Activated CD4-positive, alpha-beta memory T cell treated with anti-CD3 and anti-CD28 coated beads, Interleukin-2, amount 10 ng/mL, durations not matched to agents 7 days and 5 days (primary cell): ENCODE results near the gene SNX24. TPM values are rescaled to one million over a fixed set of nuclear protein-coding genes. Genes with fewer than 3 reads are reported as not detected.
"Not testable (repeated sequence)": the region's sequence is repeated elsewhere in the genome, so short reads cannot be mapped to it uniquely, and the experiment has no call there.

Source experiments
- CTCF ChIA-PET: fragments of 350-600 bp; sonication (Branson Sonifier 250); formaldehyde crosslinking; loops from one replicate; lab custom pipeline; 2021; ENCODE audit warnings: antibody characterized with exemption, inconsistent platforms; lab: Charles Lee
- POLR2A ChIA-PET: fragments of 350-600 bp; sonication (Branson Sonifier 250); formaldehyde crosslinking; loops from one replicate; lab custom pipeline; 2021; ENCODE audit warnings: antibody characterized with exemption; lab: Charles Lee
- DNase-seq: peaks from one replicate; pipeline ENCODE4 v3.0.0-alpha.2; 2020
- H3K27ac Mint-ChIP-seq: one replicate; pipeline ENCODE4 v1.8.0; 2021; ENCODE audit warnings: mild to moderate bottlenecking, mixed read lengths
- H3K27me3 Mint-ChIP-seq: one replicate; pipeline ENCODE4 v1.8.0; 2021; ENCODE audit warnings: mixed read lengths
- H3K36me3 Mint-ChIP-seq: one replicate; pipeline ENCODE4 v1.8.0; 2021; ENCODE audit warnings: low read depth, mixed read lengths
- H3K4me1 Mint-ChIP-seq: one replicate; pipeline ENCODE4 v1.8.0; 2021; ENCODE audit warnings: mixed read lengths
- H3K4me3 Mint-ChIP-seq: one replicate; pipeline ENCODE4 v1.8.0; 2021; ENCODE audit warnings: mild to moderate bottlenecking, mixed read lengths
- H3K9me3 Mint-ChIP-seq: one replicate; pipeline ENCODE4 v1.8.0; 2021; ENCODE audit warnings: mixed read lengths
- total RNA-seq, 2 experiments: library from RNA; stranded (reverse); gene quantifications; one replicate each; pipeline ENCODE4 v1.2.3, GENCODE V29; 2021

Gene SNX24
- total RNA-seq, 2 experiments from 2014 or later: 8.8 to 9.2 TPM

DNA sequence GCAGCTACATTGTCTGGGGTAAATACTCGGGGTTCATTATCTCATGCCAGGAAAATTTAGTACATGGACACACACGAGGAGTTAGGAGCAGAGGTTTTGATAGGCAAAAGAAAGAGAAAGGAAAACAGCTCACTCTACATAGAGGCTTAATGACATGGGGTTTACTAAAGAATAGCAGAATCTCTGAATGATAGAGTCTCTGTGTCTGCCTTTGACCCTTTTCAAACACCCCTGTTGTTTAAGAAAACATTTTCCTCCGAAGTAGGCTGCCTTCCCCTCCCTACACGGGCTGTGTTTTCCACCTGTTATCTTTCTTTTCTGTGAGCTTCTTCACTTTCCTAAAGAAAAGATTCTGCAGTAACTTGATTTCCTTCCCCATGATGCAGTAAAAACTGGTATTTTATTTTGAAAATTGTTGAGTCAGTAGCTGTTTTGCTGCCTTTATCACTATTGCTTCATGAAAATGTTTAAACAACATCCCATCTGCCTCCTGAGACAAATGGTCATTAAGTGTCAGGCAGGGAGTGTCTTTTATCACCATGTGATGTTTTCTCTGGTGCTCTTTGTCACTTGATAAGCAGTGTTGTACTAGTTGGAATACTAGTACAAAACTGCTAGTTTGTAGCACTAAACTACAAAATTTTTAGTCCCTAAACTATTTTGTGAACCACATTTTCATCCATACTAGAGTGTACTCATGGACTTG lies 114.5 kb downstream of the SNX24 start:
- Mint-ChIP-seq H3K4me3 (no peak overlapping the region), H3K9me3 (no peaks in the 10 kb centered on the region), H3K4me1 (no peaks in the 10 kb centered on the region), H3K27me3 (no peaks in the 10 kb centered on the region), H3K27ac (no peak overlapping the region), H3K36me3 (peaks cover 3% of the 10 kb centered on the region)
- ChIA-PET POLR2A (no interaction called here), CTCF (no interaction called here)
- no peak for DNase-seq

GRCh38 chr5:122963305-122963704 lies 117.9 kb downstream of the SNX24 start:
- no peaks in the 10 kb centered on the region for H3K4me1 Mint-ChIP-seq
- H3K36me3 Mint-ChIP-seq: no peaks in the 10 kb centered on the region
- no peak overlapping the region for H3K4me3 Mint-ChIP-seq
- no peak overlapping the region for H3K27ac Mint-ChIP-seq
- CTCF ChIA-PET: no interaction called here
- H3K27me3 Mint-ChIP-seq: no peaks in the 10 kb centered on the region
- H3K9me3 Mint-ChIP-seq: no peaks in the 10 kb centered on the region
- POLR2A ChIA-PET: no interaction called here
- DNase-seq: no peak

GRCh38 chr5:122965111-122965510 lies 119.7 kb downstream of the SNX24 start:
- H3K4me3 Mint-ChIP-seq: no peak overlapping the region
- no peaks in the 10 kb centered on the region for H3K36me3 Mint-ChIP-seq

GRCh38 chr5:122967085-122967484 lies 121.7 kb downstream of the SNX24 start:
- no peaks in the 10 kb centered on the region for H3K4me1 Mint-ChIP-seq
- ChIA-PET CTCF (no interaction called here), POLR2A (no interaction called here)
- no peak for DNase-seq
- H3K4me3 Mint-ChIP-seq: no peak overlapping the region
- no peaks in the 10 kb centered on the region for H3K27me3 Mint-ChIP-seq
- no peak overlapping the region for H3K27ac Mint-ChIP-seq
- H3K36me3 Mint-ChIP-seq: no peaks in the 10 kb centered on the region
- H3K9me3 Mint-ChIP-seq: no peaks in the 10 kb centered on the region

More at GRCh38 chr5:122965111-122965510, 119.7 kb downstream of the SNX24 start:
- ChIA-PET POLR2A (no interaction called here), CTCF (no interaction called here)
- Mint-ChIP-seq H3K9me3 (no peaks in the 10 kb centered on the region), H3K4me1 (no peaks in the 10 kb centered on the region), H3K27ac (no peak overlapping the region), H3K27me3 (no peaks in the 10 kb centered on the region)
- DNase-seq: no peak

- no peaks in the 10 kb centered on the region for H3K36me3 Mint-ChIP-seq
- POLR2A ChIA-PET: no interaction called here
- no peaks in the 10 kb centered on the region for H3K27me3 Mint-ChIP-seq
- DNase-seq: no peak
- H3K27ac Mint-ChIP-seq: no peak overlapping the region
- H3K4me3 Mint-ChIP-seq: no peak overlapping the region
- H3K4me1 Mint-ChIP-seq: no peaks in the 10 kb centered on the region
- CTCF ChIA-PET: no interaction called here
- H3K9me3 Mint-ChIP-seq: no peaks in the 10 kb centered on the region
Measured at GRCh38 chr5:122967625-122968024, 122.2 kb downstream of the SNX24 start.

DNA sequence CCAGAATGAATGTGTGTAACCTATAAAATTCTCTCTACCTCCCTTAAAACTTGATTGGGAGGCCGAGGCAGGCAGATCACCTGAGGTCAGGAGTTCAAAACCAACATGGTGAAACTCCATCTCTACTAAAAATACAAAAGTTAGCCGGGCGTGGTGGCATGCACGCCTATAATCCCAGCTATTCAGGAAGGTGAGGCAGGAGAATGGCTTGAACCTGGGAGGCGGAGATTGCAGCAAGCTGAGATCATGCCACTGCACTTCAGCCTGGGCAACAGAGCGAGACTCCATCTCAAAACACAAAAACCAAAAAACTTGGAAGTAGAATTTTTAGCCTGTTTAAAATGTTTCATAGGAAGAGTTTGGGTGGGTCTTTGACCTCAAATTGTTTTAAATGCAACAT lies 122.6 kb downstream of the SNX24 start:
- DNase-seq, H3K4me3 Mint-ChIP-seq, H3K27ac Mint-ChIP-seq, H3K9me3 Mint-ChIP-seq, H3K27me3 Mint-ChIP-seq, CTCF ChIA-PET, POLR2A ChIA-PET, H3K4me1 Mint-ChIP-seq, H3K36me3 Mint-ChIP-seq: not testable (repeated sequence)

GRCh38 chr5:122971333-122971732 lies 125.9 kb downstream of the SNX24 start:
- Mint-ChIP-seq H3K4me3 (no peak overlapping the region), H3K27ac (no peak overlapping the region), H3K4me1 (no peaks in the 10 kb centered on the region), H3K27me3 (no peaks in the 10 kb centered on the region), H3K9me3 (no peaks in the 10 kb centered on the region), H3K36me3 (no peaks in the 10 kb centered on the region)
- no peak for DNase-seq
- POLR2A ChIA-PET: no interaction called here
- CTCF ChIA-PET: no interaction called here

DNA sequence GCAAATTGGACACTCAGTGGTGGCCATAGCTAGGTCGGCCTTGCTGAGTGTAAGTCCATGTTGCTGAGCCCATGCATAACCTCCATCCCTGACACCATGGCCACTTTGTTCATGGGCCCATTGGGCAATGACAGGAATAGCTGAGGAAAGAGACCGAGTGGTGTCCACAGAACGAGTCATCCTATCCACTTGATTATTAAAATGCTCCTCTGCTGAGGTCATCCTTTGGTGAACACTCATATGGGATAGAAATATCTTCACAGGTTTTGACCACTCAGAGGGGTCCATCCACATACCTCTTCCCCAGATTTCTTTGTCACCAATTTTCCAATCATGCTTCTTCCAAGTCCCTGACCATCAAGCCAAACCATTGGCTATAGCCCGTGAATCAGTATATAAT lies 127.5 kb downstream of the SNX24 start:
- no peaks in the 10 kb centered on the region for H3K9me3 Mint-ChIP-seq

DNA sequence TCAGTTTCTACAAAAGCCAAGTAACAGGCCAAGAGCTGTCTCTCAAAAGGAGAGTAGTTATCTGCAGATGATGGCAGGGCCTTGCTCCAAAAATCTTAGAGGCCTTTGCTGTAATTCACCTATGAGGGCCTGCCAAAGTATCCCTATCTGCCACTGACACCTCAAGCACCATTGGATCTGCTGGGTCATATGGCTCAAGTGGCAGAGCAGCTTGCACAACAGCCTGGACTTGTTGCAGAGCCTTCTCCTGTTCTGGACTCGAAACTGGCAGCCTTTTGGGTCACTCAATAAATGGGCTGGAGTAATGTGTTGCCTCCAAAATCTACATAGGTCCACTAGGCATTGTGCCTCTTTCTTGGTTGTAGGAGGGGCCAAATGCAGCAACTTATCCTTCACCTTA lies 128.3 kb downstream of the SNX24 start:
- POLR2A ChIA-PET, H3K27me3 Mint-ChIP-seq, H3K4me1 Mint-ChIP-seq: not testable (repeated sequence)

More for the DNA sequence above, 127.5 kb downstream of the SNX24 start:
- H3K36me3 Mint-ChIP-seq: no peaks in the 10 kb centered on the region
- no peak overlapping the region for H3K4me3 Mint-ChIP-seq
- no peaks in the 10 kb centered on the region for H3K4me1 Mint-ChIP-seq
- CTCF ChIA-PET: no interaction called here
- H3K27ac Mint-ChIP-seq: no peak overlapping the region
- POLR2A ChIA-PET: interaction anchor here (1.0 kb wide), 1 partner anchor 22 kb away, joined by 3 read pairs; no protein-coding TSS in a partner anchor
- H3K27me3 Mint-ChIP-seq: no peaks in the 10 kb centered on the region
- DNase-seq: no peak

GRCh38 chr5:122974251-122974650 lies 128.8 kb downstream of the SNX24 start:
- H3K36me3 Mint-ChIP-seq, CTCF ChIA-PET, H3K27me3 Mint-ChIP-seq, POLR2A ChIA-PET, H3K4me1 Mint-ChIP-seq, H3K4me3 Mint-ChIP-seq, H3K9me3 Mint-ChIP-seq, DNase-seq, H3K27ac Mint-ChIP-seq: not testable (repeated sequence)

More for the DNA sequence above, 128.3 kb downstream of the SNX24 start:
- H3K36me3 Mint-ChIP-seq, CTCF ChIA-PET, H3K4me3 Mint-ChIP-seq, H3K9me3 Mint-ChIP-seq, DNase-seq, H3K27ac Mint-ChIP-seq: not testable (repeated sequence)

GRCh38 chr5:122977319-122977718 lies 131.9 kb downstream of the SNX24 start:
- H3K4me3 Mint-ChIP-seq: no peak overlapping the region
- H3K27me3 Mint-ChIP-seq: peaks cover 2% of the 10 kb centered on the region
- DNase-seq: no peak
- CTCF ChIA-PET: no interaction called here
- H3K9me3 Mint-ChIP-seq: no peaks in the 10 kb centered on the region
- no peak overlapping the region for H3K27ac Mint-ChIP-seq
- POLR2A ChIA-PET: no interaction called here
- no peaks in the 10 kb centered on the region for H3K4me1 Mint-ChIP-seq
- H3K36me3 Mint-ChIP-seq: no peaks in the 10 kb centered on the region

- ChIA-PET CTCF (no interaction called here), POLR2A (no interaction called here)
- H3K27ac Mint-ChIP-seq: no peak overlapping the region
- no peak overlapping the region for H3K4me3 Mint-ChIP-seq
- DNase-seq: no peak
- H3K27me3 Mint-ChIP-seq: peaks cover 2% of the 10 kb centered on the region
- H3K4me1 Mint-ChIP-seq: no peaks in the 10 kb centered on the region
- no peaks in the 10 kb centered on the region for H3K9me3 Mint-ChIP-seq
- H3K36me3 Mint-ChIP-seq: no peaks in the 10 kb centered on the region
Measured at GRCh38 chr5:122978068-122978467, 132.7 kb downstream of the SNX24 start.

DNA sequence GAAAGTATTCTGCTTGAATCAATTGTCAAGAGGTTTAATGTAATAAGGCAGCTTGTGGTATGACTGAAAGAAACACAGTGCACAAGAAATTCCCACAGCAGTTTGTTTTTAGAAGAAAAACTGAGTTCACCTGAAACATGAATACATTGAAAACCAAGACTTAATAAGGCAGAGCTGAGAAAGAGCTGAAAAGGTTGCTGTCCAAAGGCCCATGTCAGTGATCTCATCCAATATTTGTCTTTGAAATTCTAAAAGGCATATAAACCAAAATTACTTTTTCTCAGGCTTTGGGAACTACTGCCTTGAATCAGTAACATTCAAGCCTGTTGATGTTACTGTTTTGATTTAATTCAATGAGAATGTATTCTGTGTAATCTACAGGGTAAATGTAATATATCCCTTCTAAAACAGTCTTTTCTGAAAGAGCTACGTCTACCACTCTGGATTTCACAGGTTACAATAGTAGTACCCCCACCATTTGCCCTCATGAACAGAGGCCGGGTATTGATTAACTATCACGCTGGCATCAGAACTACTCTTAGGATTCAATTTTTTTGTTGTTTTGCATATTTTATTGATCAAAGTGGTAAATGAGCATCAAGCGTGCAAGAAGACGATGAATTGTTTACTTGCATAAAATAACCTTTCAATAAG lies 133.4 kb downstream of the SNX24 start:
- Mint-ChIP-seq H3K9me3 (no peaks in the 10 kb centered on the region), H3K4me3 (no peak overlapping the region), H3K27ac (no peak overlapping the region), H3K4me1 (no peaks in the 10 kb centered on the region), H3K27me3 (peaks cover 2% of the 10 kb centered on the region), H3K36me3 (no peaks in the 10 kb centered on the region)
- ChIA-PET POLR2A (no interaction called here), CTCF (no interaction called here)
- DNase-seq: no peak

DNA sequence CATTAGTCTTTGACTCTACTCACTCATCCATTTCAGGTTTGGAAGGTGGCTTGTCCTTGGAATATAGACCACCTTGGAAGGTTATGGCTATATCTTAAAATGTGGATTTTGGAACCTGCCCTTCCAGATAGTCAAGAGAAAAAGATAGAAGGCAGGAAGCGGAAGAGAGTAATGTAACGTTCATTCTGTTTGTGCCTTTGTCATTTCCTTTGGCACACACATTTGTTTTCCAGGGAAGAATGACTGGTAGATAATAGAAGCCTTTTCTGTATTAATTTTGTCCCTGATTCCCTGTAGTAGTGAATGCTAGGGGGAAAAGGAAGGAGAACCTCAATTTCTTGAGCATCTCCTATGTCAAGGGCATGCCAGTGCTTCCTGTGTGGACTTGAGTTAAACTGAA lies 136.4 kb downstream of the SNX24 start:
- POLR2A ChIA-PET: no interaction called here
- no peaks in the 10 kb centered on the region for H3K9me3 Mint-ChIP-seq
- no peaks in the 10 kb centered on the region for H3K36me3 Mint-ChIP-seq
- CTCF ChIA-PET: no interaction called here
- no peak for DNase-seq
- H3K4me3 Mint-ChIP-seq: no peak overlapping the region
- no peak overlapping the region for H3K27ac Mint-ChIP-seq
- peaks cover 2% of the 10 kb centered on the region for H3K27me3 Mint-ChIP-seq
- H3K4me1 Mint-ChIP-seq: no peaks in the 10 kb centered on the region
